GM12864 (cell line): ENCODE measurements around the gene PPIF.

Experiments used
- DNase-seq: peaks from one replicate; pipeline ENCODE4 v3.0.0-alpha.2; 2011; ENCODE audit warnings: low read depth
- H3K4me3 ChIP-seq: 2 replicates; pipeline ENCODE4 v1.5.1; 2011; ENCODE audit warnings: mild to moderate bottlenecking, low read depth, low read length, control low read depth
- CTCF ChIP-seq: IDR thresholded peaks from 2 replicates; pipeline ENCODE4 v1.5.1; 2011; ENCODE audit warnings: low read depth, mild to moderate bottlenecking, moderate library complexity, low read length, control low read depth, inconsistent platforms; ENCODE audit errors: missing control alignments

Gene PPIF

GRCh38 chr10:79398642-79399041, 51.4 kb downstream of the PPIF start:
- DNase-seq, result no peak
- H3K4me3 ChIP-seq, result no peak overlapping the region
- no peak for TF ChIP-seq CTCF

GRCh38 chr10:79399223-79399831, 52.1 kb downstream of the PPIF start:
- no peak for TF ChIP-seq CTCF
- DNase-seq, result no peak
- H3K4me3 ChIP-seq, result no peak overlapping the region

GRCh38 chr10:79400146-79401004, 53.1 kb downstream of the PPIF start:
- TF ChIP-seq CTCF, result peak; percentile 95
- no peak for DNase-seq

GRCh38 chr10:79401015-79401921, 54.0 kb downstream of the PPIF start:
- no peak overlapping the region for H3K4me3 ChIP-seq
- TF ChIP-seq CTCF, result no peak
- DNase-seq, result no peak

More at GRCh38 chr10:79400146-79401004, 53.1 kb downstream of the PPIF start:
- H3K4me3 ChIP-seq, result no peak overlapping the region

- no peak for TF ChIP-seq CTCF
- DNase-seq, result no peak
- H3K4me3 ChIP-seq, result no peak overlapping the region
These were observed 55.3 kb downstream of the PPIF start for GRCh38 chr10:79402625-79402946.

GRCh38 chr10:79402951-79403350, 55.7 kb downstream of the PPIF start:
- H3K4me3 ChIP-seq, result no peak overlapping the region
- no peak for DNase-seq
- TF ChIP-seq CTCF, result no peak
